SK-N-SH (cell line): ENCODE data around the gene ZNRD2.

Experiments
- FOXM1 ChIP-seq: IDR thresholded peaks from 2 replicates; pipeline ENCODE4 v1.4.0; 2012; ENCODE audit warnings: low read depth, mild to moderate bottlenecking
- RXRA ChIP-seq: IDR thresholded peaks from 2 replicates; pipeline ENCODE4 v1.4.0; 2012; ENCODE audit warnings: low read depth, mild to moderate bottlenecking, borderline replicate concordance
- TF ChIP-seq, protein P1 (sequence below): IDR thresholded peaks from 2 replicates; pipeline ENCODE4; 2012
- TF ChIP-seq, protein P2 (sequence below): IDR thresholded peaks from 2 replicates; pipeline ENCODE4 v1.4.0; 2012; ENCODE audit warnings: low read depth

DNA sequence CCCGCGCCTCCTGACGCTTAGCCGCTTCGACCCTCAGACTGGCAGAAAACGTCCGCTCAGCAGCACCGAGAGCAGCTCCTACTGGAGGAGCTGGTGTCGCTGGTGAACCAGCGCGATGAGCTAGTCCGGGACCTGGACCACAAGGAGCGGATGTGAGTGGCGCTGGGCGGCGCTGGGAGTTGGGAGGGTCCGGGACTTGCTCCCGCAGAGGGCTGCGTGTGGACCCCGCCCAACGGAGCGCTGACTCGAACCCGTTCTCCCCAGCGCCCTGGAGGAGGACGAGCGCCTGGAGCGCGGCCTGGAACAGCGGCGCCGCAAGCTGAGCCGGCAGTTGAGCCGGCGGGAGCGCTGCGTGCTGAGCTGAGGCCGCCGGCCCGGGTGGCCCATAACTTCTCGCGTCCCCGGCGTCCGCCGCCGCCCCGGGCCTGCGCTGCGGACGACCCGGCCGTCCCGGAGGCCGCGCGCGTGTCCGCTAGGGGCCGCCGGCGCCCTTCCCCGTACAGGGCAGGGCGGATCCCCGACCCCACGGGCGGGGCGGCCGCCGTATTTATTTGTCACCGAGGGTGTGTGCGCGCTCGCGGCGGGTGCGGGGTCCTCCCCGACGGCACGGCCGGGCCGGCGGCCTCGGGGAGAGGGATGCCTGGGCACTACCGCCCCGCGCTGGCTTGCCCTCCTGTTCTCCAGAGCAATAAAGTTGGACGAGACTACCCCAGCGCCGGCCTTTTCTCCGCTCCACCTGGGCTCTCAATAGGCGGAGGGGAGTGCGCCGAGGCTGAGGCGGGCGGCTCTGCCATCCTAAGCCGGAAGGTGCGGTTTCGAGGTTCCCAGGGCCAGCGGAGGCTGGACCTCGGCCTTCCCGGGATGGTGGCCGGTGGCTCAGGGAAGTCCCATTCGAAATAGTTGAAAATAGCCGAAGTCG lies 21.9 kb downstream of the ZNRD2 start:
- TF ChIP-seq, protein P1, sequence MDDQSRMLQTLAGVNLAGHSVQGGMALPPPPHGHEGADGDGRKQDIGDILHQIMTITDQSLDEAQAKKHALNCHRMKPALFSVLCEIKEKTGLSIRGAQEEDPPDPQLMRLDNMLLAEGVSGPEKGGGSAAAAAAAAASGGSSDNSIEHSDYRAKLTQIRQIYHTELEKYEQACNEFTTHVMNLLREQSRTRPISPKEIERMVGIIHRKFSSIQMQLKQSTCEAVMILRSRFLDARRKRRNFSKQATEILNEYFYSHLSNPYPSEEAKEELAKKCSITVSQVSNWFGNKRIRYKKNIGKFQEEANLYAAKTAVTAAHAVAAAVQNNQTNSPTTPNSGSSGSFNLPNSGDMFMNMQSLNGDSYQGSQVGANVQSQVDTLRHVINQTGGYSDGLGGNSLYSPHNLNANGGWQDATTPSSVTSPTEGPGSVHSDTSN = no peak
- TF ChIP-seq FOXM1 = no peak
- TF ChIP-seq, protein P2, sequence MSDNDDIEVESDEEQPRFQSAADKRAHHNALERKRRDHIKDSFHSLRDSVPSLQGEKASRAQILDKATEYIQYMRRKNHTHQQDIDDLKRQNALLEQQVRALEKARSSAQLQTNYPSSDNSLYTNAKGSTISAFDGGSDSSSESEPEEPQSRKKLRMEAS = no peak
- TF ChIP-seq RXRA = no peak
